GM21390 (cell line): Measurements from ENCODE around the gene PPM1A.
A peak's percentile ranks its signal among the peaks of the same experiment; 100 is the strongest.
"Not testable (repeated sequence)": the region's sequence is repeated elsewhere in the genome, so short reads cannot be mapped to it uniquely, and the experiment has no call there.

ENCODE experiments used
- ATAC-seq: cut with Tn5 transposase; IDR thresholded peaks from one replicate; pipeline ENCODE4 v1.9.1; 2021; ENCODE audit not compliant: unreplicated experiment

The PPM1A gene

GRCh38 chr14:60315196-60315990 is 66.4 kb downstream of the PPM1A start:
- ATAC-seq: no peak

GRCh38 chr14:60317609-60318008 is 68.6 kb downstream of the PPM1A start:
- ATAC-seq: no peak

GRCh38 chr14:60320860-60321259 is 71.8 kb downstream of the PPM1A start:
- ATAC-seq: not testable (repeated sequence)

DNA sequence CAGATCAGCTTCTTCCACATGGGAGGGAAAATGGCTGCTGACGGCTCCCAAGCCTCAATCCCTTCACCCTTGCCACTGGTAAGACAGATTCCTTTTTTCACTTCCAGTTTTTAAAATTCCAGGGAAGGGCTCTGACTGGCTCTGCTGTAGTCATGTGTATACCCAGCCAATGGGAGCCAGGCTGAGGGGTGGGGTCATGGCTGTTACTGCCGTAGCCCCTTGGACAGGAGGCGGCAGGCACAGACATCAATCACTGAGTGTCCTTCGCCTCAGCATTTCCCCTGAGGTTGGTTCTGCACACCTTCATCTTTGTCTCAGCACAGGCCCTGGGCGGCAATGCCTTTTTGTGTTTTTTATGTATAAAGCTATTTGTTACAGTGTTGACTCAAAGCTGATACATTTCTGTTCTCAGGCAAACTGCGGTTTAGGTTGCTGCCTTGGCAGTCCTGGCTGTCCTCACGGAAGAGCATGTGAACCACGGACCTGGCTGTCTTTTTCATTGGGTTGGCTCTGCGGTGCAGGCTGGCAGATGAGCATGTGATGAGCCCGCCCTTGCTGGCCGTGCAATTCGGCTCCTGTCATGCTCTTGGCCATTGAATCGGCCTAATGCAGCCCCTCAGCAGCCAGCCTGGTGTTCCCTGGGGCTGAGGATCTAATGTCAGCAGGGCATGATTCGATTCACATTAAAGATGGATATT is 74.3 kb downstream of the PPM1A start:
- ATAC-seq: no peak

DNA sequence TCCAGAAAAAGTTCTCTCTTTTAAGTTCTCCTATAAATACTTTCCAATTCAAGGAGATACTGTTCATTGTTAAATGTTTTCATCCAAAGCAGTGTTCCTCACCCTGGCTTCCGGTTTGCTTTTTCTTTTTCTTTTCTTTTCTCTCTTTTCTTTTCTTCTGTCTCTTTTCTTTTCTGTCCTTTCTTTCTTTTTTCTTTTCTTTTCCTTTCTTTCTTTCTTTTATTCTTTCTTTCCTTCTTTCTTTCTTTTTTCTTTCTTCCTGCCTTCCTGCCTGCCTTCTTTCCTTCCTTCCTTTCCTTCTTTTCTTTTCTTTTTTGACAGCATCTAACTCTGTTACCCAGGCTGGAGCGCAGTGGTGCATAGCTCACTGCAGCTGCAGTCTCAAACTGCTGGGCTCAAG is 75.8 kb downstream of the PPM1A start:
- no peak for ATAC-seq

- no peak for ATAC-seq
Measured at GRCh38 chr14:60326274-60326673, 77.3 kb downstream of the PPM1A start.

DNA sequence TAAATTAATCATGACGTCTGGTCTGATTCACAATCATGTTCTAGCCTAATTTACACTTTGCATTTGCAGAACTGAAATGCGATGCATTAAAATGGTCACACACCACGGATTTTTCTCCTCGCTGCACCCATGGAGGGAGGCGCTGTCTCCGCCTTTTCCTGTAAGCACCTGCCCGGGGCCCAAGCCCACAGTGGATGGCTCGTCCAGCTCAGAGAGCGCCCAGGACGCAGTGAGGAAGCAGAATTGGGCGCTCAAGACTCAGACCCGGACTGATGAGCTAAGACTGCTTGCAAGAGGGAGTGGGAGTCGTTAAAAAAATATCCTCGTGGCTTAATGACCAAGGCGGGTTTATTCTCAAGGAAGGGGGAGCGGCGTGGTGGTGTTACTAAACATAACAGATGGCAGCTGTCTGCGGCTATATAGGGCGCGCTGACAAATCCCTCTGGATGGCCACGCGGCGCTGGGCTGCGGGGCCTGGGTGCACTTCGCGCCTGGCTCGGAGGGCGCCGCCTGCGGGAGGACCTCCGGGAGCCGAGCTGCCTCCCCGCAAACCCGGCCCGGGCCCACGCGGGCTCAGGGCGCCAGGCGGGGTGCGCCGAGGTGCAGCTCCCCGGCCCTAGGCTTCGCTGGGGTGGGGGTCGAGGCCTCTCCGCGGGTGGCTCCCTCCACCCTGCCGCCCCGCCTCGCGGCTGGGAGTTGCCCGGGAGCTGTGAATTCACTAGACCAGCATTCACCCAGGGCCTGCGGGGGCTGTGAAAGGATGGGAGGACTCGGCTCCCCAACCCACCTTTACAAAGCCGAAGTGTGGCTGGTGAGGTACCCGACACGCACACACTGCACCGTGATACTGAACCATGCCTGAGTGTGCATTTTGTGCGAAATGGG is 78.7 kb downstream of the PPM1A start:
- peak; percentile 58 for ATAC-seq

DNA sequence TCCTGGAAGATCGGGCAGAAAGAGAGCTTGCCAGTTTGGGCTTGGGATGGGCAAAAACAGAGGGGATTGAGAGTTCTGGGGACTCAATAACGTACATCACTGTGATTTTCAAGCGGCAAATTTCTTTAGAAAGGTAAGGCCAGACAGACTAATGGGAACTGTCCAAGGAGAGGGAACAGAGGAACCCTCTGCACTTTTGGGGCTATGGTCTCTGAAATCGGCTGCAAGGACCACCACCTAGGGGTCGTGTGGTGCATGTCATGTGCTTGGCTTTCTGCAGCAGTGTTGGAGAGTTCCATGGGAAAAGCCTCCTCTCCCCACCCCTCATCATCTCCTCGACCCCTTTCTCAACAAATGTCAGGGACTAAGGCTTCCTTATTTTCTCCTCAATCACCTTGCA is 79.6 kb downstream of the PPM1A start:
- no peak for ATAC-seq

DNA sequence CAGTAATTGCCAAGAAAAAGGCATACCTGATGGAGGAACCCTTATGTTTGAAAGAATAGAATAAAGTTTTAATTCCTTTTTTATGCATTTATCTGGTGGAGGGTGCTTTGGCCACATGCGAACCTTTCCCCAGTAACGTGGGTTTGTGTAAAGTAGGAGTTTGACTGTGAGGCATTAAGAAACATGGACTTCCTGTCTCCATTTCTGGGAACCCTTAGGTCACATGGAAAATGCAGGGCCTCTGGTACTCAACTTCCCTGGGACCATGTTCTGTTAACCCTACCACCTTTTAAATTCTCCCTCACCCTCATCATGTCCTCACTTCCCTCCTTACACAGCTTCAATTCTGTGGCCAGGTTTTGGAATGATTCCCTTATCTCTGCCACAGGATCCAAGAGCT is 80.3 kb downstream of the PPM1A start:
- no peak for ATAC-seq

DNA sequence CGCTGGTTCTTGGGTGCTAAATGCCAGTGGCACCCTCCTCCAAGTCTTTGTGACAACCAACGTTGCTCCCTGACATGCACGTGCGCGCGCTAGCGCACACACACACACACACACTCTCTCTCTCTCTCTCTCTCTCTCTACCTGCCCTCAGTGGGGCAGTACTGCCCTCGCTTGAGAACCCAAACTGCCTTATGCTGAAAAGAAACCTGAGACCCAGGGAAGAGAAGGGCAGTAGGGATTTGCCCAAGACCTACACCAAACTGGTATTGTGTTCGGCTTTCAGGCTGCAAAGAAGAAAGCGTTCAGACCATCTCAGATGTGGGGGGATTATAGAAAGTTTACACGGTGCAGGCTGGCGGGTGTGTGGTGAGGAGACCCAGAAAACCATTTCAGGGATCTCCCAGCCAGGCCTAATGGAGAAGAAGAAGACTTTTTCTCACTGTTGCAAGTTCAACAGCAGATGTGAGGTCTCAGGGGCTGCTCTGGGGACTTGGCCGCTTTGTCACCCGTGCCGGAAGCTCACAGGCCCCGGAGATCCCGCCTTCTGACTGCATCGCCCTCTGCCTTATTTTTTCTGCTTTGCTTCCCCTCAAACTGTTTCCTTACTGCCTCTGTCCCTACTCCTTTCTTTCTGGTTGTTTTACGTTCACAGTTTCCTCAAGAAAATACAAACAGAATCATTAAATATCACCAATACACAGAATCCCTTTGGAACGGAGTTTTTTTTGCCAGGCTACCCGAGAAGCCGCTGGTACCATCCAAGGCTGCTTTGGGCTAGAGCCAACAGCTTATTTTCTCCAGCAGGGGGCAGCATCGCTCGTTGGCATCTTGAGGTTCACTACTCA is 82.4 kb downstream of the PPM1A start:
- peak; percentile 70 for ATAC-seq

GRCh38 chr14:60332046-60332399 is 83.0 kb downstream of the PPM1A start:
- ATAC-seq: no peak

DNA sequence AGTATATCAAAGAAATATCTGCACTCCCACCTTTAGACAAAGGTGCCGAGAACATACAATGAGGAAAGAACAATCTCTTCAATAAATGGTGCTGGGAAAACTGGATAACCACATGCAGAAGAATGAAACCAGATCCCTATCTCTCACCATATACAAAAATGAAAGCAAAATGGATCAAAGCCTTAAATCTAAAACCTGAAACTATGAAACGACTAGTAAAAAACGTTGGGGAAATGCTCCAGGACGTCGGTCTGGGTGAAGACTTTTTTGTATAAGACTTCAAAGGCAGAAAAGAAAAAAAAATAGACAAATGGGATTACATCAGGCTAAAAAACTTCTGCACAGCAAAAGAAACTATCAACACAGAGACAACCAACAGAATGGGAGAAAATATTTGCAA is 83.8 kb downstream of the PPM1A start:
- ATAC-seq: no peak

DNA sequence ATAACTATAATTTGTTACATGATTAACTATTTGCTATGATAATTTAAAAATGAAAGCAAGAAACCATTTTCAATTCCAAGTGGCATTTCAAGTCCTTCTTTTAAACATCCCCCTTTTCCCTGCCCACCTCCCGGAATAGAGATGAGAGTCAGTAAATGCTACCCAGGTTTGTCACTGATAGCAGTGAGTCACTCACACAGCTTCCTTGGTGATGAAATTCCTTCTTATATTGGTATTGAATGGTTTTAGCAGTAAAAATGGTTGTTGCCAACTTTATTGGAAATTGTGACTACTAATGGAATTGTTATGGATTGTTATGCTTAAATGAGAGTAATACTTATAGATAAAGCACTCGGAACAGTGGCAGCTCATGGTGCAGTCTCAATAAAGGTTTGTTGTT is 90.5 kb downstream of the PPM1A start:
- no peak for ATAC-seq

DNA sequence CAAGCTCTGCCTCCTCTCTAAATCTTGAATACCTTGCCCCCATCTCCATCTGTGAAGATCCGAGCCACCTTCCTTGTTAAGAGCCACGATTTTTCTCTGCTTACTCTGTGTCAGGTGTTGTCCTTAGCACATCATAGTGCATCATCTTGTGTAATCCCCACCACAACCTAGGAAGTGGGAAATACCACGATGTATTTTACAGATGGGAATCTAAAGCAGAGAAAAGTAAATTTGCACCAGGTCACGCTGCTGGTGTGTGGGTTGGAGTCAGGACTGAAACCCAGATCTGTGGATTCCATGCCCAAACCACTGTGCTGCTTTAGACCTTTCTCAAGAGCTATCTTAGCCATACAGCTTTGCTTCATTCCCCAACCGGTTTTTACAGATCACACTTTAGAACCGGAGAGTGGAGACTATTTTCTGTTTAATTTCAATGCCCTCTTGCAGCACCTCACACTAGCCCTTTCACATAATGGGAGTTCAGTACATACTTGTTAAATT is 94.6 kb downstream of the PPM1A start:
- ATAC-seq: no peak

DNA sequence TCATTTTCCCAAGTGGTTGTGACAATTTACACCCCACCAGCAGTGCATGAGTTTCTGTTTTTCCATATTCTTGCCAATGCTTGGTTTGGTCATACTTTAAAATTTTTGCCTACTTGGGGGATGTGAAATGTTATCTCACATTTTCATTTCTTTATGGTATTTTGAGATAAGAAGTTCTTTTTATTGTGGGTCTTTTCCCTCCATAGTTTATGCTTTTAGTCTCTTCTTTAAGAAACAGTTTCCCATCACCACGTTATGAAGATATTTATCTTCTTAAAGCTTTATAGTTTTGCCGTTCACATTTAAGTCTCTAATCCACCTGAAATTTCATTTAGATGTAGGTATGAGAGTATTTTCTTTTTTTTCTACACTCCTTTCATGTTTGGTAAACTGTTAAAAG is 95.7 kb downstream of the PPM1A start:
- no peak for ATAC-seq

- no peak for ATAC-seq
Measured at GRCh38 chr14:60346706-60347105, 97.7 kb downstream of the PPM1A start.

DNA sequence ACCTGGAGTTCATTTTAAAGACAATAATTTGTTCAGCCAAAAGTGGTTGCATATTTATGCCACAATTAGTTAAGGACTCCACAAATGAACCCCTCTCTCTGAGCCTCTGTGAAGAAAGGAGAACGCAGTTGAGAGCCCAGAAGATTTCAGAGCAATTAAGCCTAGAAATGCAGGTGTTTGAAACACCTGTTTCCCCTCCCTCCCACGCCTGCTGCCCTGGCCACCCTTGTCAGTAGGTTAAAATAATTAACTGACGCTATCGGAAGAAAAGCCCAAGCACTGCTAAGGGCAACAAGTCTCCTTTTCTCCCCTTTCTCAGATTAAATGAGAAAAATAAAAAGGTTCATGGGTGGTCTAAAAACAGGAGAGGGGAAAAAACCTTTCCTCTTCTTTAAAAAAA is 99.2 kb downstream of the PPM1A start:
- no peak for ATAC-seq
